Measurements from ENCODE around the gene ATG7.

- no peak for TF ChIP-seq CTCF (IDR thresholded peaks at IDR 0.05; ENCODE audit: low read depth, low read length, missing input control)
- TF ChIP-seq, protein P1, sequence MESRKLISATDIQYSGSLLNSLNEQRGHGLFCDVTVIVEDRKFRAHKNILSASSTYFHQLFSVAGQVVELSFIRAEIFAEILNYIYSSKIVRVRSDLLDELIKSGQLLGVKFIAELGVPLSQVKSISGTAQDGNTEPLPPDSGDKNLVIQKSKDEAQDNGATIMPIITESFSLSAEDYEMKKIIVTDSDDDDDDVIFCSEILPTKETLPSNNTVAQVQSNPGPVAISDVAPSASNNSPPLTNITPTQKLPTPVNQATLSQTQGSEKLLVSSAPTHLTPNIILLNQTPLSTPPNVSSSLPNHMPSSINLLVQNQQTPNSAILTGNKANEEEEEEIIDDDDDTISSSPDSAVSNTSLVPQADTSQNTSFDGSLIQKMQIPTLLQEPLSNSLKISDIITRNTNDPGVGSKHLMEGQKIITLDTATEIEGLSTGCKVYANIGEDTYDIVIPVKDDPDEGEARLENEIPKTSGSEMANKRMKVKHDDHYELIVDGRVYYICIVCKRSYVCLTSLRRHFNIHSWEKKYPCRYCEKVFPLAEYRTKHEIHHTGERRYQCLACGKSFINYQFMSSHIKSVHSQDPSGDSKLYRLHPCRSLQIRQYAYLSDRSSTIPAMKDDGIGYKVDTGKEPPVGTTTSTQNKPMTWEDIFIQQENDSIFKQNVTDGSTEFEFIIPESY (IDR thresholded peaks at IDR 0.05), result no peak
- no peak for TF ChIP-seq TAF1 (conservative IDR thresholded peaks at IDR 0.05)
- no peak for TF ChIP-seq YY1 (IDR thresholded peaks at IDR 0.05)
- no peak for TF ChIP-seq RAD21 (IDR thresholded peaks at IDR 0.05)
- TF ChIP-seq EGR1 (IDR thresholded peaks at IDR 0.05; ENCODE audit: low read depth in 2 of 2), result no peak
- TF ChIP-seq JUND (IDR thresholded peaks at IDR 0.05), result no peak
- TF ChIP-seq GABPA (IDR thresholded peaks at IDR 0.05 in 1 of 2, conservative IDR thresholded peaks at IDR 0.05 in 1 of 2), result no peak
- TF ChIP-seq MAX (IDR thresholded peaks at IDR 0.05), result no peak
- TF ChIP-seq SP1 (IDR thresholded peaks at IDR 0.05), result no peak
- TF ChIP-seq, protein P2, sequence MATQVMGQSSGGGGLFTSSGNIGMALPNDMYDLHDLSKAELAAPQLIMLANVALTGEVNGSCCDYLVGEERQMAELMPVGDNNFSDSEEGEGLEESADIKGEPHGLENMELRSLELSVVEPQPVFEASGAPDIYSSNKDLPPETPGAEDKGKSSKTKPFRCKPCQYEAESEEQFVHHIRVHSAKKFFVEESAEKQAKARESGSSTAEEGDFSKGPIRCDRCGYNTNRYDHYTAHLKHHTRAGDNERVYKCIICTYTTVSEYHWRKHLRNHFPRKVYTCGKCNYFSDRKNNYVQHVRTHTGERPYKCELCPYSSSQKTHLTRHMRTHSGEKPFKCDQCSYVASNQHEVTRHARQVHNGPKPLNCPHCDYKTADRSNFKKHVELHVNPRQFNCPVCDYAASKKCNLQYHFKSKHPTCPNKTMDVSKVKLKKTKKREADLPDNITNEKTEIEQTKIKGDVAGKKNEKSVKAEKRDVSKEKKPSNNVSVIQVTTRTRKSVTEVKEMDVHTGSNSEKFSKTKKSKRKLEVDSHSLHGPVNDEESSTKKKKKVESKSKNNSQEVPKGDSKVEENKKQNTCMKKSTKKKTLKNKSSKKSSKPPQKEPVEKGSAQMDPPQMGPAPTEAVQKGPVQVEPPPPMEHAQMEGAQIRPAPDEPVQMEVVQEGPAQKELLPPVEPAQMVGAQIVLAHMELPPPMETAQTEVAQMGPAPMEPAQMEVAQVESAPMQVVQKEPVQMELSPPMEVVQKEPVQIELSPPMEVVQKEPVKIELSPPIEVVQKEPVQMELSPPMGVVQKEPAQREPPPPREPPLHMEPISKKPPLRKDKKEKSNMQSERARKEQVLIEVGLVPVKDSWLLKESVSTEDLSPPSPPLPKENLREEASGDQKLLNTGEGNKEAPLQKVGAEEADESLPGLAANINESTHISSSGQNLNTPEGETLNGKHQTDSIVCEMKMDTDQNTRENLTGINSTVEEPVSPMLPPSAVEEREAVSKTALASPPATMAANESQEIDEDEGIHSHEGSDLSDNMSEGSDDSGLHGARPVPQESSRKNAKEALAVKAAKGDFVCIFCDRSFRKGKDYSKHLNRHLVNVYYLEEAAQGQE (IDR thresholded peaks at IDR 0.05), result no peak
- TF ChIP-seq, protein P3, sequence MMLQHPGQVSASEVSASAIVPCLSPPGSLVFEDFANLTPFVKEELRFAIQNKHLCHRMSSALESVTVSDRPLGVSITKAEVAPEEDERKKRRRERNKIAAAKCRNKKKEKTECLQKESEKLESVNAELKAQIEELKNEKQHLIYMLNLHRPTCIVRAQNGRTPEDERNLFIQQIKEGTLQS (IDR thresholded peaks at IDR 0.05), result no peak
- TF ChIP-seq HNF4G (IDR thresholded peaks at IDR 0.05), result no peak
- no peak for TF ChIP-seq NR2F2 (IDR thresholded peaks at IDR 0.05)
Observed at GRCh38 chr3:11583638-11584046, 311.4 kb downstream of the ATG7 start.
